Loucy (cell line): ENCODE results near the gene PASD1.

Experiments used
- H2AFZ ChIP-seq: fragments of 200-600 bp; sonication (generic); 2 replicates; pipeline ENCODE4 v1.6.0; 2016; ENCODE audit warnings: antibody characterized with exemption, mild to moderate bottlenecking, low read length, moderate library complexity
- H3F3A ChIP-seq: fragments of 200-600 bp; 2 replicates; pipeline ENCODE4 v1.6.0; 2016; ENCODE audit warnings: antibody characterized with exemption, low read depth, mild to moderate bottlenecking
- H3K27me3 ChIP-seq: fragments of 200-600 bp; sonication (generic); 2 replicates; pipeline ENCODE4 v1.6.1; 2014; ENCODE audit warnings: low read length, mild to moderate bottlenecking; ENCODE audit not compliant: insufficient read depth, poor library complexity, severe bottlenecking
- H3K36me3 ChIP-seq: fragments of 200-600 bp; sonication (generic); 2 replicates; pipeline ENCODE4 v1.6.1; 2016; ENCODE audit warnings: low read length; ENCODE audit not compliant: insufficient read depth
- H3K4me1 ChIP-seq: fragments of 200-600 bp; sonication (generic); 2 replicates; pipeline ENCODE4 v1.5.1; 2014; ENCODE audit warnings: low read length, mild to moderate bottlenecking; ENCODE audit not compliant: insufficient read depth, poor library complexity, severe bottlenecking
- H3K4me2 ChIP-seq: fragments of 200-600 bp; sonication (generic); 2 replicates; pipeline ENCODE4 v1.6.0; 2014; ENCODE audit warnings: antibody characterized with exemption, low read length, low read depth, mild to moderate bottlenecking; ENCODE audit not compliant: poor library complexity, severe bottlenecking
- H3K4me3 ChIP-seq: fragments of 200-600 bp; sonication (generic); 2 replicates; pipeline ENCODE4 v1.5.1; 2014; ENCODE audit warnings: low read length, mild to moderate bottlenecking, mixed read lengths; ENCODE audit not compliant: poor library complexity, severe bottlenecking
- H3K79me2 ChIP-seq: fragments of 200-600 bp; sonication (generic); 2 replicates; pipeline ENCODE4 v1.6.1; 2014; ENCODE audit warnings: low read length; ENCODE audit not compliant: insufficient read depth
- H3K9ac ChIP-seq: fragments of 200-600 bp; sonication (generic); 2 replicates; pipeline ENCODE4 v1.6.0; 2014; ENCODE audit warnings: mild to moderate bottlenecking, low read depth, low read length, moderate library complexity; ENCODE audit not compliant: poor library complexity, severe bottlenecking
- H3K9me2 ChIP-seq: fragments of 200-600 bp; sonication (generic); replicated peaks from 2 replicates; pipeline ENCODE4 v1.6.1; 2016; ENCODE audit warnings: low read depth, low read length, mixed read lengths
- H3K9me3 ChIP-seq: fragments of 200-600 bp; sonication (generic); 2 replicates; pipeline ENCODE4 v1.6.1; 2014; ENCODE audit warnings: mild to moderate bottlenecking, antibody characterized with exemption, low read length, low read depth; ENCODE audit not compliant: insufficient read depth
- H4K20me1 ChIP-seq: fragments of 200-600 bp; sonication (generic); 2 replicates; pipeline ENCODE4 v1.6.0; 2014; ENCODE audit warnings: antibody characterized with exemption, low read length, mild to moderate bottlenecking; ENCODE audit not compliant: insufficient read depth, poor library complexity, severe bottlenecking
- EZH2phosphoT487 ChIP-seq: fragments of 200-600 bp; IDR thresholded peaks from 2 replicates; pipeline ENCODE4 v1.6.1; 2018; ENCODE audit warnings: antibody characterized with exemption, mild to moderate bottlenecking, moderate library complexity, borderline replicate concordance
- TF ChIP-seq, protein P1 (sequence below): fragments of 200-600 bp; sonication (generic); conservative IDR thresholded peaks from 2 replicates; pipeline ENCODE4 v1.5.1; 2014; ENCODE audit warnings: mild to moderate bottlenecking, antibody characterized with exemption, low read length

PASD1 gene

DNA sequence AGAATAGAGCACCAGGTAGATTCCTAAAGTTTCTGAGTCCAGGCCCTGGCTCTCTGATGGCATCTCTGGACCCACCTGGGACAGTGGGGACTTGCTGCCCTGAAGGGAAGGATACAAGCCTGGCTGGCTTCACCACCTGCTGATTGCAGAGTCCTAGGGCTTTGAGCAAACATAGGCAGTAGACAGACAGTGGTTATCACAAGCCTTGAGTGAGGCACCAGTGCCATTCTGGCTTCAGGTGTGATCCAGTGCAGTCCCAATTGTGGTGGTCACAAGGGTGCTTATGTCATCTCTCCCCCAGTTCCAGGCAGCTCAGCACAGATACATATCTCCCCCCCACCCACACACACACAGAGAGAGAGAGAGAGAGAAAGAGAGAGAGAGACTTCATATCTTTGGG, 125.2 kb downstream of the PASD1 start:
- no peak overlapping the region for H3K4me2 ChIP-seq

GRCh38 chrX:151692825-151693224, 129.3 kb downstream of the PASD1 start:
- H3K9me2 ChIP-seq, result no peaks in the 10 kb centered on the region
- H3K4me1 ChIP-seq, result no peaks in the 10 kb centered on the region
- no peak overlapping the region for H3K9ac ChIP-seq
- no peaks in the 10 kb centered on the region for H3F3A ChIP-seq
- H4K20me1 ChIP-seq, result no peaks in the 10 kb centered on the region
- no peak overlapping the region for H3K4me2 ChIP-seq
- no peaks in the 10 kb centered on the region for H3K27me3 ChIP-seq
- H3K36me3 ChIP-seq, result no peaks in the 10 kb centered on the region
- no peak overlapping the region for H2AFZ ChIP-seq
- H3K79me2 ChIP-seq, result no peaks in the 10 kb centered on the region
- no peak for TF ChIP-seq EZH2phosphoT487
- TF ChIP-seq, protein P1, sequence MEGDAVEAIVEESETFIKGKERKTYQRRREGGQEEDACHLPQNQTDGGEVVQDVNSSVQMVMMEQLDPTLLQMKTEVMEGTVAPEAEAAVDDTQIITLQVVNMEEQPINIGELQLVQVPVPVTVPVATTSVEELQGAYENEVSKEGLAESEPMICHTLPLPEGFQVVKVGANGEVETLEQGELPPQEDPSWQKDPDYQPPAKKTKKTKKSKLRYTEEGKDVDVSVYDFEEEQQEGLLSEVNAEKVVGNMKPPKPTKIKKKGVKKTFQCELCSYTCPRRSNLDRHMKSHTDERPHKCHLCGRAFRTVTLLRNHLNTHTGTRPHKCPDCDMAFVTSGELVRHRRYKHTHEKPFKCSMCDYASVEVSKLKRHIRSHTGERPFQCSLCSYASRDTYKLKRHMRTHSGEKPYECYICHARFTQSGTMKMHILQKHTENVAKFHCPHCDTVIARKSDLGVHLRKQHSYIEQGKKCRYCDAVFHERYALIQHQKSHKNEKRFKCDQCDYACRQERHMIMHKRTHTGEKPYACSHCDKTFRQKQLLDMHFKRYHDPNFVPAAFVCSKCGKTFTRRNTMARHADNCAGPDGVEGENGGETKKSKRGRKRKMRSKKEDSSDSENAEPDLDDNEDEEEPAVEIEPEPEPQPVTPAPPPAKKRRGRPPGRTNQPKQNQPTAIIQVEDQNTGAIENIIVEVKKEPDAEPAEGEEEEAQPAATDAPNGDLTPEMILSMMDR, result no peak
- no peaks in the 10 kb centered on the region for H3K9me3 ChIP-seq
- no peak overlapping the region for H3K4me3 ChIP-seq

More for the DNA sequence above, 125.2 kb downstream of the PASD1 start:
- Histone ChIP-seq H3K9me2 (no peaks in the 10 kb centered on the region), H3F3A (no peaks in the 10 kb centered on the region), H3K9ac (no peak overlapping the region), H2AFZ (no peak overlapping the region), H3K9me3 (no peaks in the 10 kb centered on the region), H3K27me3 (no peaks in the 10 kb centered on the region), H3K4me1 (no peaks in the 10 kb centered on the region), H3K36me3 (no peaks in the 10 kb centered on the region), H3K4me3 (no peak overlapping the region), H3K79me2 (no peaks in the 10 kb centered on the region), H4K20me1 (no peaks in the 10 kb centered on the region)
- no peak for TF ChIP-seq EZH2phosphoT487
- TF ChIP-seq, protein P1, result no peak

DNA sequence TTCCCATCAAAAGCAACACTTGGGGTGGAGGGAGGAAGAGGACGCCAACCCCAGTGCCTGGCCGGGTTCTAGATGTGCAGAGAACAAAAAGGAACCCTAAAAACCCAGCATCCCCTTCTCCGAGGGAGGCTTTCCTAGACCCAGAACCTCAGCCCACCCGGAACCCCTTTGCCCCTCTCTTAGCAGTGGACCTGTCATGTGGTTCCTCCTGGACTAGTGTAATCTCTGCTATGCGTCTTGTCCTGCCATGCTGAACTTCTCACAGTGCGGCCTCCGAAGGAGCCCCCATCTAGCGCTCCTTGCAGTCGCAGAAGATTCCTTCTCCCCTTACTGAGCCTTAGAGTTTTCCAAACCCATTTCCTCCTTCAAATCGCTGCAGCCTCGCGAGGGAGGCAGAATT, 130.6 kb downstream of the PASD1 start:
- Histone ChIP-seq H3K4me1 (no peaks in the 10 kb centered on the region), H4K20me1 (no peaks in the 10 kb centered on the region), H3K4me3 (no peak overlapping the region), H3F3A (no peaks in the 10 kb centered on the region), H3K9me3 (no peaks in the 10 kb centered on the region), H3K4me2 (no peak overlapping the region), H3K9ac (no peak overlapping the region), H3K36me3 (no peaks in the 10 kb centered on the region), H2AFZ (no peak overlapping the region), H3K9me2 (no peaks in the 10 kb centered on the region), H3K27me3 (no peaks in the 10 kb centered on the region), H3K79me2 (no peaks in the 10 kb centered on the region)
- TF ChIP-seq EZH2phosphoT487, result no peak
- TF ChIP-seq, protein P1, result no peak
